Measurements from ENCODE around the gene YWHAQ.
"Not testable (repeated sequence)": the region's sequence is repeated elsewhere in the genome, so short reads cannot be mapped to it uniquely, and the experiment has no call there.

YWHAQ gene

DNA sequence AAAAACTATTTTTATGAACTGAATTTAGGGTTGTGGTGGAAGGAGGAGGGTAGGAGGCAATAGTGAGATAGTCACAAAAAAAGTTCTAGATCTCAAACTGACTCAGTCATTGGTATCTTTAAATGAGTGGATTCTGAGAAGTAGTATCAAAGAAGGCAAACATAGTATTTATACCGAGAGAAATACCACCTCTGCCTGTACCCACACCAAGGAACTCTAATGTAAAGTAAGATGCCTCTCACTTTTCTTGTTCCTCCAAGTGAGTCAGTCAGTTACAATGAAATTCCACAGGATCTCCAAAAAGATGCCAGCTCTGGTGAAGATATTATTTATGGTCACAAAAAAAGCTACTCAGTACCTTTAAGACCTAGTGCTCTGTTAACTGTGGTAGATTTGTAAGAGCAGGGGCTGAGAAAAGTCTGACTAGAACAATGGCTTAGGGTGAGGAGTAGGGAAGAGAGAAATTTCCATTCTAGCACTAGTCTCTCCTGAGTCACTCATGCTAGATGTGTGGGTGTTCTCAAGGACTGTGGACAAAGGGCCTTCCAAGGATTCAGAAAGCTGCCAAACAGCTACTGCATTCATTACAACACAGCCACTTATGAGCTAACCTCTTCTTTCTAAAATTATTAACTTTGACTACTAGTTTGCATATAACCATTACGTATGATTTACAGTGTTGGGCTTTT is 36.3 kb downstream of the YWHAQ start:
- no peak for DNase-seq (ENCODE audit: low spot score)

DNA sequence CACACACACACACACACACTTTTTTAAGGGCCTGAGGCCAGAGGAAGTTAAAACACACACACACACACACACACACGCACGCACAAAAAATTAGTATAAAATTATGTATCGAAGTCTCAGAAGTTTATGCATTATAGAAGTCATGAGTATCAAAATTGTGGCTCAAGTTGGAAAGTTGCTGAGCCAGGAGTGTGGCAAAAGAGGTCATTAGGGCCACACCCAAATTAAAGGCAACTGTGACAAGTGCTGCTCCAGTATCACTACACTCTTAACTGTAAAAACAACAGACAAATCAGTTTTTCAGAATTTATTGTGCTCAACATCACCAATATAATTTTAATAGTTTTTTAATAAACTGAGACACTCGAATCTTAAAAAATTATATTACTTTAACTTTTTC is 36.9 kb downstream of the YWHAQ start:
- DNase-seq (ENCODE audit: low spot score), result peak; percentile 35

DNA sequence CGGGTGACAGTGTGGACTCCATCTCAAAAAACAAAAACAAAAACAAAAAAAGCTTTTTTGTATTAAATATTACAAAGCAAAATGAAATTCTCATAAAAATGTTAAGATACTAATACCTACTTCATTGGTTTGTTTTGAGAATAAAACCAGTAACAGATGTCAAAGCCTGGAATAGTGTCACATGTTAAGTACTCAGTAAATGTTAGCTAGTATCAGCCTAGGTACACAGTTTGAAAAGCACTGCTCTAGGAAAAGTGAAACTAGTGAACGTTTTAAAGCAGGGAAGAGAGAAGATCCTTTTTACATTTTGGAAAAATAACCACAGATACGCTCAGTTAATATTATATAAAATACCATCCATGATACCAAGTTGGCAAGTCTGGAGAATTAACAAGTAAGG is 38.1 kb downstream of the YWHAQ start:
- no peak for DNase-seq (ENCODE audit: low spot score)

DNA sequence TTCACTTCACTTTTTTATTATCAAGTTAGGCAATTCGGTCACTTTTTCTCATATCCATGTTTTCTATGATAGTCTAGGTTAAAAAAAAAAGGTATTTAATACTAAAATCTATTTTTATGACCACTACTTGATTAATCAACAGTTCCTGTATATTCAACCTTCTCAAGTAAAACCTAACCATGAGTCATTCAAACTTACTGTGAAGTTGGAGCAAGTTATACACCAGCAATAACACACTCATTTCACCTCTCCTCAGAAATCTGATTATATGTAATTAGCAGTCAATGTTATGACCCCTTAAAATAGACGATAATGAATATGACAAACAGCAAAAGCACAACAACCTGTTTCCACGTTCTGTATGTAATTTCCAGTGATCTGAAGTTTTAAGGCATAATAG is 40.2 kb downstream of the YWHAQ start:
- no peak for DNase-seq (ENCODE audit: low spot score)

- DNase-seq (ENCODE audit: low spot score), result no peak
These were observed 44.3 kb downstream of the YWHAQ start for GRCh38 chr2:9586465-9586864.

DNA sequence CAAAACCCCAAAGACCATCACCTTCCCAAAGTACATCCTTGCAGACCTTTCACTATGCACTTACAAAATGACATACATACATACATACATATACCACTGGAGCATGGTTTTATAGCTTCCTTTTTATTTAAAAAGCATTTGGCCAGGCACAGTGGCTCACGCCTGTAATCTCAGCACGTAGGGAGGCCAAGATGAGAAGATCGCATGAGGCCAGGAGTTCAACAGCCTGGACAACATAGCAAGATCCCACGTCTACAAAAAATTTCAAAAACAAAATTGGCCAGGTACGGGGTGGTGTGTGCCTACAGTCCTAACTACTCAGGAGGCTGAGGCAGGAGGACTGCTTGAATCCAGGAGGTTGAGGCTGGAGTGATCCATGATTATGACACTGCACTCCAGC is 45.3 kb downstream of the YWHAQ start:
- DNase-seq (ENCODE audit: low spot score), result no peak

- DNase-seq (ENCODE audit: low spot score), result not testable (repeated sequence)
These were observed 45.9 kb downstream of the YWHAQ start for GRCh38 chr2:9584902-9585301.

DNA sequence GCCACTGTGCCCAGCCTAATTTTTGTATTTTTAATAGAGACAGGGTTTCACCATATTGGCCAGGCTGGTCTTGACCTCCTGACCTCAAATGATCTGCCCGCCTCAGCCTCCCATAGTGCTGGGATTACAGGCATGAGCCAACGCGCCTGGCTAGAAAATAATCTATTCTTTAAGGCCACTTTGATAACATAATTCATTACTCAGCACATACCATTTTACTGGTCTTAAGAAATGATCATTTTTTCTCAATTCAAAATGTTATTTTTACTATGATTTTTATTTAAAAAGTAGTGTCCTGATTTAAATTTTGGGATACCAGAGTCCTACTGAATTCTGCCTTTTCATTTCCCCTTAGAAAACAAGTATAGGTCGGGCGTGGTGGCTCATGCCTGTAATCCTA is 48.2 kb downstream of the YWHAQ start:
- DNase-seq (ENCODE audit: low spot score), result no peak

DNA sequence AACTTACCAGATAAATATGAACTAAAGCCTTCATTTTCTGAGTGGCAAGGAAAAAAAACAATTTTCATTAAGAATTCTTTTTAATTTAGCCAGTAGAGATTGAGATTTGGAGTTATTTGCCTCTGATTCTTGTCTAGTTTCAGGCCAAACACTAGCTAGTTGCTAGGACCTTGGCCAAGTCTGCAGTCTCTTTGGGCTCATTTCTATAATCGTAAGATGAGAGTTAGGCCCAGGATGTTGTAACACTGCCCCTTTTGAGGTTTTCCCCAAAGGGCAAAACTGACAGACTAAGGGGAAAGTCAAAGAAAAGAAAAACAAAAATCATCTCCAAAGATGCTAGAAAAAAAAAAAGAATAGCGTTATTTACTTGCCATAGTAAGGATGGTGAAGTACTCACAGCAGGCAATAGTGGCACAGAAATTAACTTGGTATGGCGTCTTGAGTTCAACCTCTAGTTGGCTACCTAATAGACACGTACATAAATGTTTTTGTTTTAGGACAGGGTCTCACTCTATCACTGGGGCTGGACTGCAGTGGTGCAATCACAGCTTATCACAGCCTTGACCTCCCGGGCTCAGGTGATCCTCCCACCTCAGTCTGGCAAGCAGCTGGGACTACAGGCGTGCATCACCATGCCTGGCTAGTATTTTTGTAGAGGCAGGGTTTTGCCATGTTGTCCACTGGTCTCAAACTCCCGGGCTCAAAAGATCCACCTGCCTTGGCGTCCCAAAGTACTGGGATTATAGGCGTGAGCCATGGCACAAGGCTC is 52.1 kb downstream of the YWHAQ start:
- no peak for DNase-seq (ENCODE audit: low spot score)

- no peak for DNase-seq (ENCODE audit: low spot score)
These were observed 56.5 kb downstream of the YWHAQ start for GRCh38 chr2:9574331-9574730.

DNA sequence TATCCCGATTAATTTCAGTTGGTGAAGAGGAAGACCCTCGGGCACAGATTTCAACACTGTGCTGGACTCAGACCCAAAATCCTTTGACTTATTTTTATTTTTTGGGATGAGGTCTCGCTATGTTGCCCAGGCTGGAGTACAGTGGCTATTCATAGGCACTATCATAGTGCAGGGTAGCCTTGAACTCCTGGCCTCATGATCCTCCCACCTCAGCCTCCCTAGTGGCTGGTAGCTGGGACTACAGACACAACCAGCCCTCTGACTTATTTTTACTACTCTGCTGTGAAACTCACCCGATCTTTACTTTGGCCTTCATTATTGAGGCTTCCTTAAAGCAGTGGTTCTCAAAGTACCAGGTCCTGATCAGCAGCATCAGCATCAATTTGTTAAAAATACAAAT is 57.0 kb downstream of the YWHAQ start:
- no peak for DNase-seq (ENCODE audit: low spot score)

GRCh38 chr2:9573013-9573720 is 57.6 kb downstream of the YWHAQ start:
- DNase-seq (ENCODE audit: low spot score), result no peak

- DNase-seq (ENCODE audit: low spot score), result no peak
These were observed 60.4 kb downstream of the YWHAQ start for GRCh38 chr2:9570182-9571060.

DNA sequence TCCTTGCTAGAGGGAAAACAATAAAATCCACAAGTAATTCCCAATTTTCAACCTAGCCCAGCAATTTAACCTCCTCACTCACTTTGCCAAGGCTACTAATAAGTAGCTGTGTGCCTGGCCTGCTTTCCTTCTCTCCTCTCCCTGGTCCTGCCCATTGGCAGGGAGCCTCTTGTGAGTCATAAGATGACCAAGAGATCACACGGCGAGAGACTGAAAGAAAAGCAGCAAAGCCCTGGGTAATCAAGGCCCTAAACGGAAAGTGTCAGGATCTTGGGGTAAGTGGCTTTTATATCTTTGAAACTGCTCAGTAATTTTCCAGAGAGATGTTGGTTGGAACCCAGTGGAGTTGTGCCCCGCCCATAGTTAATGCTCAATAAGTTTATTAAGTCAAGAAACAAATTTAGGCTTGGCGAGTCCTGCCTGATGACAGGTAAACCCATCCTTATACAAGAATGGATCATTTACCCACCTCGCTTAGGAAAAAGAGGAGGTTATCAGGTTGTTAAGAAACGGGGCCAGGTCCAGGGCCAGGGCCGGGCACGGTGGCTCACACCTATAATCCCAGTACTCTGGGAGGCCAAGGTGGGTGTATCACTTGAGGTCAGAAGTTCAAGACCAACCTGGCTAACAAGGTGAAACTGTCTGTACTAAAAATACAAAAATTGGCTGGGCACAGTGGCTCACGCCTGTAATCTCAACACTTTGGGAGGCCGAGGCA is 65.2 kb downstream of the YWHAQ start:
- DNase-seq (ENCODE audit: low spot score), result no peak

GRCh38 chr2:9560628-9561027 is 70.2 kb downstream of the YWHAQ start:
- no peak for DNase-seq (ENCODE audit: low spot score)

DNA sequence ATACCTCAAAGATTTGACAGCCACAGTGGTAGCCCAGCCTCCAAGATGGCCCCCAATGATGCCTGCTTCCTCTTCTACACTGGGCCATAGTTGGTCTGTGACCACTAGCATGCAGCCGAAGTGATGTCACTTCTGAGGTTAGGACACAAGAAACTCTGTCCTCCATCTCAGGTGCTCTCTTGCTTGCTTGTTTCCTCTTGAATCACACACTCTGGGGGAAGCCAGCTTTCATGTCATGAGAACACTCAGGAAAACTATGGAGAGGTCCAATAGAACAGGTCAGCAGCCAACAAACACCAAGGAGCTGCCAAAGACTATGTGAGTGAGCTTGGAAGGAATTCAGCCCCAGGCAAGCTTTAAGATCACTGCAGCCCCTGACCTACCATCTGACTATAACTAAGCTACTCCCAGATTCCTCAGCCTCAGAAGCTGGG is 71.8 kb downstream of the YWHAQ start:
- DNase-seq (ENCODE audit: low spot score), result no peak

DNA sequence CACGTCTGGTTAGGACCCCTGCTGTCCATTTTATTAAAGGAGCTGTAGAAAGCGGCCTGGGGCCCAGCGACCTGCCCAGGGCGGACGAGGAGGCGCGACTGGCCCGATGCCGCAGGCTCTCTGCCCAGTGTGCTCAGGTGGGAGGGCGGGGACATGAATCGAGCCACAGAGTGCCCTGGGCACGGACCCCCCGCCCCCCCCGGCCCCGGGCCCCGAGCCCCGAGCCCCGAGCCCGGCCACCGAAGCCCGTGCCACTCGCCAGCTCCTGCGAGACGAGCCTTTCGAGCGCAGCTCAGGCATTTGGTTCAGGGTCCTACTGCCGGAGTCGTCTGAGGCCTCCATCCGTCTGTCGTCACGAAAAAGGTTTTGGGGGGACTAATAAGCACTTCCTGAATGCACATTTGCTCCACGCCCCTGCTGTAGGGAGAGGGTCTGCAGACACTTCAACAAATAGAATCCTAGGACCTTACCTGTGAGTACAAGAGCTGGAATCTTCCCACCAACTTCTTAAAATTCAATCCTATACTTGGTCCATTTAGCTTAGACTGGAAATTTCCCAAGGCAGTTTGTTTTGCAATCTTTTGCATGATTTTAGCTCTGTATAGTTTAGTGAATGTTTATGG is 74.6 kb downstream of the YWHAQ start:
- peak; percentile 18 for DNase-seq (ENCODE audit: low spot score)

GRCh38 chr2:9555297-9556120 is 75.3 kb downstream of the YWHAQ start, which contains the start of gene ADAM17:
Gene ADAM17 (minus strand): TSS chr2:9555830. CDS start chr2:9555605, 225 bp downstream.
- peak; percentile 93 for DNase-seq (ENCODE audit: low spot score)

GRCh38 chr2:9554921-9555296 is 75.9 kb downstream of the YWHAQ start:
- peak; percentile 58 for DNase-seq (ENCODE audit: low spot score)
